ENCODE results near the gene ASIP. TPM values are rescaled to one million over a fixed set of nuclear protein-coding genes. Genes with fewer than 3 reads are reported as not detected.
"Not testable (repeated sequence)": the region's sequence is repeated elsewhere in the genome, so short reads cannot be mapped to it uniquely, and the experiment has no call there.

Gene ASIP
- total and polyA plus RNA-seq, 2 experiments from 2014 or later: 0.67 TPM; not detected in 1

GRCh38 chr20:34216382-34216742, 24.9 kb upstream of the ASIP start:
- no peak for DNase-seq (ENCODE audit: low read depth in 1 of 2, low spot score in 1 of 2)
- Histone ChIP-seq H3K9me3 (ENCODE audit: low read depth) (no peaks in the 10 kb centered on the region), H3K4me1 (ENCODE audit: low read depth) (peaks cover 8% of the 10 kb centered on the region), H3K36me3 (no peaks in the 10 kb centered on the region), H3K27ac (peak overlapping the region; percentile 89), H3K27me3 (no peaks in the 10 kb centered on the region), H3K4me3 (peak overlapping the region; percentile 9)
- no peak for TF ChIP-seq CTCF (IDR thresholded peaks at IDR 0.05; ENCODE audit: low read depth, low read length)

GRCh38 chr20:34220561-34220960, 20.7 kb upstream of the ASIP start:
- no peak for TF ChIP-seq CTCF (IDR thresholded peaks at IDR 0.05; ENCODE audit: low read depth, low read length)
- Histone ChIP-seq H3K36me3 (no peaks in the 10 kb centered on the region), H3K4me1 (ENCODE audit: low read depth) (peaks cover 8% of the 10 kb centered on the region), H3K9me3 (ENCODE audit: low read depth) (no peaks in the 10 kb centered on the region), H3K27ac (no peak overlapping the region), H3K4me3 (no peak overlapping the region), H3K27me3 (no peaks in the 10 kb centered on the region)
- peak in 1 of 2 donors; percentile 55 for DNase-seq (ENCODE audit: low read depth in 1 of 2, low spot score in 1 of 2)

GRCh38 chr20:34222208-34222607, 19.0 kb upstream of the ASIP start:
- Histone ChIP-seq H3K27ac (no peak overlapping the region), H3K36me3 (no peaks in the 10 kb centered on the region), H3K9me3 (ENCODE audit: low read depth) (no peaks in the 10 kb centered on the region), H3K4me1 (ENCODE audit: low read depth) (no peaks in the 10 kb centered on the region), H3K27me3 (no peaks in the 10 kb centered on the region), H3K4me3 (no peak overlapping the region)
- TF ChIP-seq CTCF (IDR thresholded peaks at IDR 0.05; ENCODE audit: low read depth, low read length): no peak
- DNase-seq (ENCODE audit: low read depth in 1 of 2, low spot score in 1 of 2): peak in 1 of 2 donors; percentile 93

GRCh38 chr20:34224251-34224650, 17.0 kb upstream of the ASIP start:
- DNase-seq (ENCODE audit: low read depth in 1 of 2, low spot score in 1 of 2); H3K9me3 ChIP-seq (ENCODE audit: low read depth); H3K36me3 ChIP-seq; H3K4me3 ChIP-seq; H3K27me3 ChIP-seq; H3K4me1 ChIP-seq (ENCODE audit: low read depth); H3K27ac ChIP-seq: not testable (repeated sequence)

- no peak overlapping the region for H3K27ac ChIP-seq
- no peaks in the 10 kb centered on the region for H3K4me1 ChIP-seq (ENCODE audit: low read depth)
- no peak for DNase-seq (ENCODE audit: low read depth in 1 of 2, low spot score in 1 of 2)
- H3K4me3 ChIP-seq: no peak overlapping the region
- no peaks in the 10 kb centered on the region for H3K9me3 ChIP-seq (ENCODE audit: low read depth)
- no peak for TF ChIP-seq CTCF (IDR thresholded peaks at IDR 0.05; ENCODE audit: low read depth, low read length)
- H3K36me3 ChIP-seq: no peaks in the 10 kb centered on the region
- H3K27me3 ChIP-seq: no peaks in the 10 kb centered on the region
Measured at GRCh38 chr20:34231634-34232033, 9.6 kb upstream of the ASIP start.

- no peak for TF ChIP-seq CTCF (IDR thresholded peaks at IDR 0.05; ENCODE audit: low read depth, low read length)
- H3K4me1 ChIP-seq (ENCODE audit: low read depth): no peaks in the 10 kb centered on the region
- DNase-seq (ENCODE audit: low read depth in 1 of 2, low spot score in 1 of 2): no peak
- no peaks in the 10 kb centered on the region for H3K9me3 ChIP-seq (ENCODE audit: low read depth)
- H3K27me3 ChIP-seq: no peaks in the 10 kb centered on the region
- H3K36me3 ChIP-seq: no peaks in the 10 kb centered on the region
- no peak overlapping the region for H3K4me3 ChIP-seq
- H3K27ac ChIP-seq: no peak overlapping the region
Measured at GRCh38 chr20:34232494-34233087, 8.6 kb upstream of the ASIP start.

Measured in cardiac muscle cell (in vitro differentiated cells and primary cell).